Measurements from ENCODE around the gene ARL10.

Gene ARL10

GRCh38 chr5:176424181-176424580 lies 58.9 kb downstream of the ARL10 start:
- H3K4me3 ChIP-seq (ENCODE audit: low read length): no peak overlapping the region
- no peaks in the 10 kb centered on the region for H3K27me3 ChIP-seq (ENCODE audit: control insufficient read depth, insufficient read depth, low read length)
- no peaks in the 10 kb centered on the region for H3K36me3 ChIP-seq (ENCODE audit: control insufficient read depth, insufficient read depth, low read length)
- H3K9me3 ChIP-seq (ENCODE audit: control insufficient read depth, low read length): no peaks in the 10 kb centered on the region
- no peak overlapping the region for H3K9ac ChIP-seq (ENCODE audit: low read length)
- H3K4me1 ChIP-seq (ENCODE audit: control insufficient read depth, insufficient read depth, low read length): no peaks in the 10 kb centered on the region

- Histone ChIP-seq H3K4me3 (ENCODE audit: low read length) (no peak overlapping the region), H3K27me3 (ENCODE audit: control insufficient read depth, insufficient read depth, low read length) (no peaks in the 10 kb centered on the region), H3K9me3 (ENCODE audit: control insufficient read depth, low read length) (no peaks in the 10 kb centered on the region), H3K36me3 (ENCODE audit: control insufficient read depth, insufficient read depth, low read length) (no peaks in the 10 kb centered on the region), H3K4me1 (ENCODE audit: control insufficient read depth, insufficient read depth, low read length) (no peaks in the 10 kb centered on the region), H3K9ac (ENCODE audit: low read length) (no peak overlapping the region)
These were observed 59.9 kb downstream of the ARL10 start for GRCh38 chr5:176425138-176425537.

- no peaks in the 10 kb centered on the region for H3K36me3 ChIP-seq (ENCODE audit: control insufficient read depth, insufficient read depth, low read length)
- H3K9ac ChIP-seq (ENCODE audit: low read length): no peak overlapping the region
- H3K4me1 ChIP-seq (ENCODE audit: control insufficient read depth, insufficient read depth, low read length): no peaks in the 10 kb centered on the region
- H3K9me3 ChIP-seq (ENCODE audit: control insufficient read depth, low read length): no peaks in the 10 kb centered on the region
- H3K27me3 ChIP-seq (ENCODE audit: control insufficient read depth, insufficient read depth, low read length): no peaks in the 10 kb centered on the region
- no peak overlapping the region for H3K4me3 ChIP-seq (ENCODE audit: low read length)
These were observed 60.5 kb downstream of the ARL10 start for GRCh38 chr5:176425791-176426190.

- H3K9me3 ChIP-seq (ENCODE audit: control insufficient read depth, low read length): no peaks in the 10 kb centered on the region
- H3K36me3 ChIP-seq (ENCODE audit: control insufficient read depth, insufficient read depth, low read length): no peaks in the 10 kb centered on the region
- no peak overlapping the region for H3K9ac ChIP-seq (ENCODE audit: low read length)
- H3K27me3 ChIP-seq (ENCODE audit: control insufficient read depth, insufficient read depth, low read length): no peaks in the 10 kb centered on the region
- no peaks in the 10 kb centered on the region for H3K4me1 ChIP-seq (ENCODE audit: control insufficient read depth, insufficient read depth, low read length)
- no peak overlapping the region for H3K4me3 ChIP-seq (ENCODE audit: low read length)
These were observed 61.6 kb downstream of the ARL10 start for GRCh38 chr5:176426876-176427275.

- no peaks in the 10 kb centered on the region for H3K36me3 ChIP-seq (ENCODE audit: control insufficient read depth, insufficient read depth, low read length)
- no peaks in the 10 kb centered on the region for H3K9me3 ChIP-seq (ENCODE audit: control insufficient read depth, low read length)
- no peak overlapping the region for H3K9ac ChIP-seq (ENCODE audit: low read length)
- H3K27me3 ChIP-seq (ENCODE audit: control insufficient read depth, insufficient read depth, low read length): no peaks in the 10 kb centered on the region
- H3K4me3 ChIP-seq (ENCODE audit: low read length): no peak overlapping the region
- H3K4me1 ChIP-seq (ENCODE audit: control insufficient read depth, insufficient read depth, low read length): no peaks in the 10 kb centered on the region
These were observed 62.7 kb downstream of the ARL10 start for GRCh38 chr5:176427971-176428370.

- H3K36me3 ChIP-seq (ENCODE audit: control insufficient read depth, insufficient read depth, low read length): no peaks in the 10 kb centered on the region
- H3K9ac ChIP-seq (ENCODE audit: low read length): no peak overlapping the region
- H3K4me1 ChIP-seq (ENCODE audit: control insufficient read depth, insufficient read depth, low read length): no peaks in the 10 kb centered on the region
- no peak overlapping the region for H3K4me3 ChIP-seq (ENCODE audit: low read length)
- no peaks in the 10 kb centered on the region for H3K9me3 ChIP-seq (ENCODE audit: control insufficient read depth, low read length)
- no peaks in the 10 kb centered on the region for H3K27me3 ChIP-seq (ENCODE audit: control insufficient read depth, insufficient read depth, low read length)
These were observed 64.7 kb downstream of the ARL10 start for GRCh38 chr5:176429972-176430371.

Measured in mucosa of stomach (tissue), 1 donor.